ENCODE measurements around the gene TADA2B.

TADA2B gene

GRCh38 chr4:7034262-7035081 is 8.7 kb upstream of the TADA2B start:
- Histone ChIP-seq H3K4ac (ENCODE audit: low read depth in 1 of 2, low read length in 2 of 2) (peak overlapping the region in 1 of 2 experiments; percentile 19), H2BK5ac (ENCODE audit: low read depth, low read length, poor library complexity, severe bottlenecking) (peak overlapping the region; percentile 59), H2BK120ac (ENCODE audit: low read depth, low read length) (no peak overlapping the region), H3K4me1 (ENCODE audit: control insufficient read depth, insufficient read depth, low read depth, low read length) (peaks cover 46% of the 10 kb centered on the region), H3K9ac (ENCODE audit: low read length) (peak overlapping the region; percentile 14), H4K8ac (ENCODE audit: low read length) (peak overlapping the region; percentile 33), H4K91ac (ENCODE audit: low read length) (peak overlapping the region; percentile 27), H3K9me3 (ENCODE audit: control insufficient read depth, low read length) (no peaks in the 10 kb centered on the region), H3K4me2 (ENCODE audit: low read length, poor library complexity, severe bottlenecking) (no peak overlapping the region), H3K23ac (ENCODE audit: low read length in 2 of 2) (peak overlapping the region in 1 of 2 experiments; percentile 87), H2BK12ac (ENCODE audit: low read length in 2 of 2) (no peak overlapping the region), H2AFZ (ENCODE audit: low read depth, low read length) (no peak overlapping the region), H3K36me3 (ENCODE audit: control insufficient read depth in 1 of 2, insufficient read depth in 2 of 2, low read depth in 1 of 2, low read length in 2 of 2) (peaks cover 25 to 30% of the 10 kb centered on the region in 2 experiments), H3K14ac (ENCODE audit: low read length in 2 of 2) (peak overlapping the region in 1 of 2 experiments; percentile 51), H3K18ac (ENCODE audit: low read depth in 1 of 2, low read length in 2 of 2) (peak overlapping the region; percentile 14 to 38), H3K4me3 (ENCODE audit: insufficient read depth in 1 of 2, low read depth in 1 of 2, low read length in 2 of 2) (no peak overlapping the region), H3K27me3 (ENCODE audit: control insufficient read depth in 1 of 2, insufficient read depth in 1 of 2, low read length in 2 of 2) (no peaks in the 10 kb centered on the region), H2BK15ac (ENCODE audit: low read depth, poor library complexity, severe bottlenecking) (no peak overlapping the region), H3K27ac (ENCODE audit: low read length, poor library complexity, severe bottlenecking) (no peak overlapping the region), H3K79me1 (replicated peaks; ENCODE audit: low read length, poor library complexity, severe bottlenecking) (peaks cover 8% of the 10 kb centered on the region), H2AK5ac (ENCODE audit: low read length, severe bottlenecking) (peak overlapping the region; percentile 5)
- 79% methylated on average over 20 of the region's 20 CpGs for WGBS
- peak; percentile 76 for DNase-seq

- Histone ChIP-seq H2BK12ac (ENCODE audit: low read length in 2 of 2) (no peak overlapping the region), H3K4me2 (ENCODE audit: low read length, poor library complexity, severe bottlenecking) (no peak overlapping the region)
- 97% methylated on average over 3 of the region's 6 CpGs for WGBS
These were observed 5.7 kb upstream of the TADA2B start for GRCh38 chr4:7037425-7037824.

GRCh38 chr4:7040765-7041164 is 2.4 kb upstream of the TADA2B start:
- Histone ChIP-seq H3K27ac (ENCODE audit: low read length, poor library complexity, severe bottlenecking) (no peak overlapping the region), H3K14ac (ENCODE audit: low read length in 2 of 2) (no peak overlapping the region), H3K4me2 (ENCODE audit: low read length, poor library complexity, severe bottlenecking) (no peak overlapping the region), H3K23ac (ENCODE audit: low read length in 2 of 2) (no peak overlapping the region), H3K4me3 (ENCODE audit: insufficient read depth in 1 of 2, low read depth in 1 of 2, low read length in 2 of 2) (no peak overlapping the region), H2AFZ (ENCODE audit: low read depth, low read length) (no peak overlapping the region), H2BK12ac (ENCODE audit: low read length in 2 of 2) (no peak overlapping the region), H4K8ac (ENCODE audit: low read length) (no peak overlapping the region), H3K79me1 (replicated peaks; ENCODE audit: low read length, poor library complexity, severe bottlenecking) (peaks cover 12% of the 10 kb centered on the region), H2BK5ac (ENCODE audit: low read depth, low read length, poor library complexity, severe bottlenecking) (no peak overlapping the region), H3K36me3 (ENCODE audit: control insufficient read depth in 1 of 2, insufficient read depth in 2 of 2, low read depth in 1 of 2, low read length in 2 of 2) (peaks cover 0 to under 1% of the 10 kb centered on the region in 2 experiments), H3K4me1 (ENCODE audit: control insufficient read depth, insufficient read depth, low read depth, low read length) (peaks cover 23% of the 10 kb centered on the region), H4K91ac (ENCODE audit: low read length) (no peak overlapping the region), H3K27me3 (ENCODE audit: control insufficient read depth in 1 of 2, insufficient read depth in 1 of 2, low read length in 2 of 2) (no peaks in the 10 kb centered on the region), H2BK120ac (ENCODE audit: low read depth, low read length) (no peak overlapping the region), H3K18ac (ENCODE audit: low read depth in 1 of 2, low read length in 2 of 2) (no peak overlapping the region), H2AK5ac (ENCODE audit: low read length, severe bottlenecking) (no peak overlapping the region), H2BK15ac (ENCODE audit: low read depth, poor library complexity, severe bottlenecking) (no peak overlapping the region), H3K4ac (ENCODE audit: low read depth in 1 of 2, low read length in 2 of 2) (no peak overlapping the region), H3K9me3 (ENCODE audit: control insufficient read depth, low read length) (no peaks in the 10 kb centered on the region), H3K9ac (ENCODE audit: low read length) (peak overlapping the region; percentile 91)
- no peak for DNase-seq
- WGBS, result 89% methylated on average over 1 of the region's 4 CpGs

More at GRCh38 chr4:7037425-7037824, 5.7 kb upstream of the TADA2B start:
- Histone ChIP-seq H3K14ac (ENCODE audit: low read length in 2 of 2) (no peak overlapping the region), H3K23ac (ENCODE audit: low read length in 2 of 2) (no peak overlapping the region), H3K27ac (ENCODE audit: low read length, poor library complexity, severe bottlenecking) (no peak overlapping the region), H2AK5ac (ENCODE audit: low read length, severe bottlenecking) (no peak overlapping the region), H3K4ac (ENCODE audit: low read depth in 1 of 2, low read length in 2 of 2) (no peak overlapping the region), H3K36me3 (ENCODE audit: control insufficient read depth in 1 of 2, insufficient read depth in 2 of 2, low read depth in 1 of 2, low read length in 2 of 2) (peaks cover 2 to 10% of the 10 kb centered on the region in 2 experiments), H2AFZ (ENCODE audit: low read depth, low read length) (no peak overlapping the region), H2BK120ac (ENCODE audit: low read depth, low read length) (no peak overlapping the region), H4K8ac (ENCODE audit: low read length) (no peak overlapping the region), H3K9me3 (ENCODE audit: control insufficient read depth, low read length) (no peaks in the 10 kb centered on the region), H3K27me3 (ENCODE audit: control insufficient read depth in 1 of 2, insufficient read depth in 1 of 2, low read length in 2 of 2) (no peaks in the 10 kb centered on the region), H3K18ac (ENCODE audit: low read depth in 1 of 2, low read length in 2 of 2) (no peak overlapping the region), H3K4me1 (ENCODE audit: control insufficient read depth, insufficient read depth, low read depth, low read length) (peaks cover 31% of the 10 kb centered on the region), H3K9ac (ENCODE audit: low read length) (no peak overlapping the region), H3K4me3 (ENCODE audit: insufficient read depth in 1 of 2, low read depth in 1 of 2, low read length in 2 of 2) (no peak overlapping the region), H4K91ac (ENCODE audit: low read length) (no peak overlapping the region), H2BK5ac (ENCODE audit: low read depth, low read length, poor library complexity, severe bottlenecking) (no peak overlapping the region), H3K79me1 (replicated peaks; ENCODE audit: low read length, poor library complexity, severe bottlenecking) (peaks cover 13% of the 10 kb centered on the region), H2BK15ac (ENCODE audit: low read depth, poor library complexity, severe bottlenecking) (no peak overlapping the region)
- DNase-seq, result no peak

GRCh38 chr4:7041246-7041645 is 1.9 kb upstream of the TADA2B start:
- peaks cover 14% of the 10 kb centered on the region for H3K79me1 ChIP-seq (replicated peaks; ENCODE audit: low read length, poor library complexity, severe bottlenecking)
- H3K23ac ChIP-seq (ENCODE audit: low read length in 2 of 2), result peak overlapping the region in 1 of 2 experiments; percentile 94
- peaks cover 0 to 2% of the 10 kb centered on the region in 2 experiments for H3K36me3 ChIP-seq (ENCODE audit: control insufficient read depth in 1 of 2, insufficient read depth in 2 of 2, low read depth in 1 of 2, low read length in 2 of 2)
- peak overlapping the region in 1 of 2 experiments; percentile 11 for H3K4ac ChIP-seq (ENCODE audit: low read depth in 1 of 2, low read length in 2 of 2)
- DNase-seq, result no peak
- no peak overlapping the region for H2BK15ac ChIP-seq (ENCODE audit: low read depth, poor library complexity, severe bottlenecking)
- H3K4me2 ChIP-seq (ENCODE audit: low read length, poor library complexity, severe bottlenecking), result no peak overlapping the region
- H3K4me1 ChIP-seq (ENCODE audit: control insufficient read depth, insufficient read depth, low read depth, low read length), result peaks cover 27% of the 10 kb centered on the region
- 96% methylated on average over 19 of the region's 19 CpGs for WGBS
- H2BK120ac ChIP-seq (ENCODE audit: low read depth, low read length), result no peak overlapping the region
- H2AK5ac ChIP-seq (ENCODE audit: low read length, severe bottlenecking), result no peak overlapping the region
- H2BK5ac ChIP-seq (ENCODE audit: low read depth, low read length, poor library complexity, severe bottlenecking), result no peak overlapping the region
- no peak overlapping the region for H4K91ac ChIP-seq (ENCODE audit: low read length)
- no peak overlapping the region for H4K8ac ChIP-seq (ENCODE audit: low read length)
- H3K9ac ChIP-seq (ENCODE audit: low read length), result peak overlapping the region; percentile 91
- no peak overlapping the region for H3K18ac ChIP-seq (ENCODE audit: low read depth in 1 of 2, low read length in 2 of 2)
- H3K9me3 ChIP-seq (ENCODE audit: control insufficient read depth, low read length), result no peaks in the 10 kb centered on the region
- H3K27ac ChIP-seq (ENCODE audit: low read length, poor library complexity, severe bottlenecking), result no peak overlapping the region
- no peak overlapping the region for H3K14ac ChIP-seq (ENCODE audit: low read length in 2 of 2)
- no peaks in the 10 kb centered on the region for H3K27me3 ChIP-seq (ENCODE audit: control insufficient read depth in 1 of 2, insufficient read depth in 1 of 2, low read length in 2 of 2)
- no peak overlapping the region for H2AFZ ChIP-seq (ENCODE audit: low read depth, low read length)
- H3K4me3 ChIP-seq (ENCODE audit: insufficient read depth in 1 of 2, low read depth in 1 of 2, low read length in 2 of 2), result peak overlapping the region in 1 of 2 experiments; percentile 90
- H2BK12ac ChIP-seq (ENCODE audit: low read length in 2 of 2), result peak overlapping the region in 1 of 2 experiments; percentile 23
